CD4-positive, alpha-beta T cell treated with Interleukin-21 for 1 hour (primary cell): ENCODE results near the gene HNRNPH1.
A peak's percentile ranks its signal among the peaks of the same experiment; 100 is the strongest.

Experiments used
- DNase-seq: peaks from one replicate; pipeline ENCODE4 v3.0.0-alpha.2; 2020

Gene HNRNPH1

DNA sequence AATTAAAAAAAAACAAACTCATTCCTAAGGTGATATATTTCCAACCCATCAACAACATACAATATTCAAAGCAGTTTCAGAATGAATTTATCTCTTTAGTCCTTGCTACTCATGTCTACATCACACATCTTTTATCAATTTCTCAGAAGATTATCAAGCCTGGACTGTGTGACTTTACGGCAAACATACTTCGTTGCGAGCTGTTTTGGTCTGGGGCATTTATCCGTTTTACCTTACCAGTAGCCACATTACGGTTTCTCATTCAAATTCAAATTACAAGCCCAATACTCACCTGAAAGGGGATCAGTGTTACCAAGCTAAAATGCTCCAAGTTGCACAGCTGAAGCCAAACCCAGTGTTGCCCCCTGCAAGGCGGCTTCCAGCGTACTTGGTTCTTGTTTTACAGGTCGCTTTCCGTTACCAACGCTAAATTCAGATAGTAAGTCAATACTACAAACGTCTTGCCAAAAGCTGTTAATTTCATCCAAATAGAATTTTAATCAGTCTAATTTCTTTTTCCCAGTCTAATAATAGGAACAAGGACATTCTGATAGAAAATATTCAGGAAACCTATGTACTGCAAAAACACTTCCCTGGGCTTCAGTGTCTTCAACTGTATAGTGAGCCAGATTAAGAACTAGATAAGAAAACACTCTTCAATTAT, 1.8 kb downstream of the HNRNPH1 start:
- DNase-seq: no peak

GRCh38 chr5:179620703-179621350, 2.6 kb downstream of the HNRNPH1 start:
- DNase-seq: no peak

DNA sequence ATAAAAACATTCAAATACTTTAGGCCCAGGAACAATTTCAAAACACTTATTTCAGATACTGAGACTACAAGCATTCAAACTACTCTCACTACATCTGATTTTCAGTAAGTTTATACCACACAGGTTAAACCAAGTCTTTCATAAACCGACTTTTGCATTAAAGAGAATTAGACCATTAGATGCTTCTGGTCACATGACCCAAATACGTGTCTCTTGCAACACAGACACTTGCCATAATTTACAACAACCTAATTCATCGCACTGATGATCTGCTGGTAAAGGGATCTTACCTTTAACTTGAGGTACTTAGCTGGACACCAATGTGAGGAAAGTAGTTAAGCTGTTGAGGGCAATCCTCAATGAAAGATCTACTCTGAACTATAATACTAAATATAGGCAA, 3.2 kb downstream of the HNRNPH1 start:
- no peak for DNase-seq

DNA sequence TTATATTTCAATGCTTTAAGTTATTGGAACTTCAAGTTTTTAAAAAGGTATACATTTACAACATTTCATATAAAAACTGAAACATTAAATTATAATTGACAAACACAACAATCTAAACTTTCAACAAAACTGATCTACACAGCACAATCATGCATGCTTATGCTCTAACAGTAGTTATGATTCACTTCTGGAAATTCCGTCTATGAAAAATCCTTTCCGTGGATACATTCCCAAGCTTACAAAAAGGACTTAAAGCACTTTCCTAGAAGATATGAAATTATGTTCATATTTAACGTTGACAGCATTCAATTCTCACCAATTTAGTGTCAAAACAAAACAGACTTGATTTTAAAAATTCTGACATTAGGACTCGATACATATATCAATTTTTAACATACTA, 3.7 kb downstream of the HNRNPH1 start:
- no peak for DNase-seq

DNA sequence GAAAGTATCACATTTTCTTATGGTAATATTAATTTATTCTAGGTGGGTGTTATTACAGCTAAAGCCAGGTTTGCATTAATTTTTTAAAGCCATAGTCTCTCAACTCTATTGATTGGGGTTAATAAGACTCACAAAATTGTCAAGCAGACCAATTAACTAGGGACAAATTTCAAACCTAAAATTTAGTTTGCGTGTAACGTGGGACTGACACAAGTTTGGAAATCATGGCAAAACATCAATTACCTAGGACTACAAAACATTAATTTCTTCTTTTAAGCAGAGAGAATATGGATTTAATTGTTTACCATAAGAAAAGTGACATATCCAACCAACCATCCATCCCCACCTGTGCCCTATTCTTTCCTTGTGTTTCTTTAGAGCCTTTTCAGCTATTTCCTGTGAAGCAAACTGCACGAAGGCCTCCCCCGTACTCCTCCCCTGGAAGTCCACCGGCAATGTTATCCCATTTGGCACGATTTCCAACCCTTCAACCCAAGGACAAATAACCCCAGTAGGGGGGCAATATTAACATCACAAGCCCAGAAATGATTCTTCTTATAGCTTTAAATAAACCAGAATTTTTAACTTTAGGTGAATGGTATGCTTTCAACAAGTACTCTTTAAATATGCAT, 4.4 kb downstream of the HNRNPH1 start:
- no peak for DNase-seq

DNA sequence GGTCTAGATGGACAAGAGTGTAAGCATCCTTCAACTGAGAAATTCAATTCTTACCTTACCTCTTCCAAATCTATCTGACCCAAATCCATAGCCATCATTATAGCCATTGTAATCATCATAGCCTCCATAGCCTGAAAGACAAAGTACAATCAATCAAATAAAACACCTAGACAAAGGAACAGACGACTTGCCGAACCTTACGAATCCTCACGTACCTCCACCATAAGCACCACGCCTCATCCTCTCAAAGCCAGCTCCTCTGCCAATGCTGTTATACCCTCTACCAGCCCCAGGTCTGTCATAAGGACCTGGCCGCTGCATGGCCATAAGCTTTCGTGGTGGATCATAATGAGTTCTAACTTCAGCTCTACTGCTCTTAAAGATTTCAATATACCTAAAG, 5.5 kb downstream of the HNRNPH1 start:
- DNase-seq: no peak

DNA sequence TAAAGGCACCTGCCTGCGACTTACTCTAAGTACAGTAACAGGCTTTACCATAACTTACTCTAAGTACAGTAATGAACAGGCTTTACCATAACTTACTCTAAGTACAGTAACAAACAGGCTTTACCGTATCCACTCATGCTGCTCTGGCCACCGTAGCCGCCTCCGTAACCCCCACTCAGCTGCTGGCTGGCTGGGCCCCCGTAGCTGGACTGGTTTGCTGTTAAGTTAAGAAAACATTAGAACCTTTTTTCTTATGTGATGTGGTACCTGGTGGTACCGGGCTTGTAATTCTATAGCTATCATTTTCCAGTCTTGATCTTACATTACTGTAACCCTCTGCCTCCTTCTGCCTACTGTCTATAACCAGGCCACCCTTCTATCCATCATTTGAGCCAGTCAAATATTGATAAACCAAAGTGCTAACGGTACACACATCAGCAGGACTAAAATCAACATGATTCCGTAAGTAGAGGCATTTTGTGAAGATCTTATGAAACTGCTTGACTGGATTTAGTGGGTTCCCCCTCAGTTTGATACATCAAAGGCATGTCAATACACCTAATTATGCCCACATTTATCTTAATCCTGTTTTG, 7.4 kb downstream of the HNRNPH1 start:
- DNase-seq: no peak

- no peak for DNase-seq
These were observed 8.3 kb downstream of the HNRNPH1 start for GRCh38 chr5:179615203-179615602.

GRCh38 chr5:179614745-179615144, 8.7 kb downstream of the HNRNPH1 start:
- DNase-seq: no peak

GRCh38 chr5:179613460-179614071, 9.9 kb downstream of the HNRNPH1 start:
- peak; percentile 38 for DNase-seq

DNA sequence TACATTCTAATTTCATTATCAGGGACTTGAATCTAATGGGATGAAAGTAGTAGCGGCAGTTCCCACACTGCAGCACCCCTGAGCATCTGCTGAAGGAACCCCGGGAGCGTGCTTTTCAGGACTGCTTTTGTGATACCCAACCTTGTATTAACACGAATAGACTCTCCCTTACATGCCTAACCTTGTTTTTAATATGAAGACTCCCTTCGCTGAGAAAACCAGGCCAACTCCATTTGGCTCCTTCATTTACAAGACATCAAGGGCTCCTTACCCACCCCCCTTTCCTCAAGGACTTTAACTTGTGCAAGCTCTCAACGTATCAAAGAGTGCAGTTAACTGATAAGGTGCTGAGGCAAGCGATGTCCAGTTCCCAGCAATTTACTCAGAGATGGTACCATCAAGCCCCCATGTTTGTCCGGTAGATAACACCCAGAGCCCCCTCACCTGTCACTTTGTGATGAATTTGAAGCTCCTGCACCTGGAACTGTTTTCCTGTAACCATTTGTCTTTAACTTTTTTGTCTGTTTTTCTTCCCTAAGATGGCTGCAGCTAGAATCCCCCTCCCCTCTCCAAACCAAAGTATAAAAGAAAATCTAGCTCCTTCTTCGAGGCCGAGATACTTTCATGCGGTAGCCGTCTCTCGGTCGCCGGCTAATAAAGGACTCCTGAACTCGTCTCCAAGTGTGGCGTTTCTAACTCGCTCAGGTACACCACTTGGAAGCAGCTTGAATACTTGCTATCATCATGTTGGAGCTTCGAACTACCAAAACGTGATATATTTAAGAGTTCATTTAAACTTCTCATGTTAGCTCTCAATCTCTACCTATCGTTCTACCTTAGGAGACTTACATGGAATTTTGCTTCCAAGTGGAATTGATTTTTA, 10.7 kb downstream of the HNRNPH1 start:
- DNase-seq: no peak

GRCh38 chr5:179610903-179611265, 12.6 kb downstream of the HNRNPH1 start:
- DNase-seq: no peak

- DNase-seq: no peak
These were observed 13.2 kb downstream of the HNRNPH1 start for GRCh38 chr5:179610109-179610902.

GRCh38 chr5:179609834-179610108, 13.7 kb downstream of the HNRNPH1 start:
- DNase-seq: no peak

DNA sequence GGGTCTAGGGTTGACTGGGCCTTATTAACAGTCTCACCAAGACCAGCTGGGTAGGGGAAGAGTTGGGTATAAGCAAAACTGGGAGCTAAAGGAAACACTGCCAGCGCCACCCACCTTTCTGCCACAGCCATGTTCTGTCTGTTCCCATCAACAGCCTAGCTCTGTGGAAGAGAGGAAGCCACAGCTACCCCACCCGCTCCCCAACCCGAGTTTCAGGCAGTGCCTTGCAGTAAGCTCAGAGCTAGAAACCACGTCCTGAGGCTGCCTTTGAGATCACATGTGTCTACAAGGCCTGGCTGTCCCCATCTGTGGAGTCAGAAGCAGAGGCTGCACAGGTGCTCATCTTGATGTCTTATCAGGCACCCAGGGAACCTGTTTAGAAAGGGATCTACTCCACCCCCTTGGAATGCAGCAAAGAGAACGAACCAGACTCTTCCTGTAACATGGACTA, 15.3 kb downstream of the HNRNPH1 start:
- DNase-seq: peak; percentile 56

DNA sequence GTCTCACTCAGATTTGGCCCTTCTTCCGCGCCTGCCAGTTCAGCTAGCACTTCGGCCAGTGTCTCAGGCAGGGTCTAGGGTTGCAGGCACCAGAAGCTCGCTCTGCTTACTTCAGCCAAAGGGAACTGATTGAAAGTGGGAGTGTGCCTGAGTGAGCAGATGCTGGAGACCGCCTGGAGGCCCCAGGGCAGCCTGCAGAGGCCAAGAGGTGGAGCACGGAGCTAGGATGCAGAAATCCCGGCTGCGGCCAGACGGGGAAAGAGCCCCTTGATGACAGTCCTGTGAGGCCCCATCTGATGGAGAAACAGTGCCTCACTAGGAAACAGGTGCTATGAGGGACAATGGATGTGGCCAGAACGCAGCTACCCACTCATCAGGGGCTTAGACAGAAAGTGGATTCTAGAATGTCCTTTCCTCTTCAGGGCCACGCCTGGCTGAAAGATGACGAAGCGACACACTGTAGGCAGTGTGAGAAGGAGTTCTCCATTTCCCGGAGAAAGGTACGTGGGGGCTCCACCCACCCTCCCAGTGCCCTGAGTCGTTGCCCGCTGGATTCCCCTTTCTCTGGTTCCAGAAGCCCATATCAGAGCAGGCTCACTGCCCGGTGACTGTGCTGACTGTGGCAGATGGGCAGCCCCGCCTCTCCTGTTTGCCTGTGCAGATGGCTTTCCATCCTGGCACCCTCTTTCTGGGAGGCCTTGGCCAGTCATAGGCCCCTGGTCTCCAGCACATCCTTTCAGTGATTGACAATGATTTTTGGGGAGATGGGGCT, 16.1 kb downstream of the HNRNPH1 start:
- DNase-seq: no peak

- DNase-seq: no peak
These were observed 16.6 kb downstream of the HNRNPH1 start for GRCh38 chr5:179606910-179607159.

- no peak for DNase-seq
These were observed 17.2 kb downstream of the HNRNPH1 start for GRCh38 chr5:179606071-179606909.

GRCh38 chr5:179605026-179605833, 18.2 kb downstream of the HNRNPH1 start:
- DNase-seq: no peak

- DNase-seq: no peak
These were observed 20.2 kb downstream of the HNRNPH1 start for GRCh38 chr5:179603308-179603707.
